ENCODE measurements around the gene SMC5.

DNA sequence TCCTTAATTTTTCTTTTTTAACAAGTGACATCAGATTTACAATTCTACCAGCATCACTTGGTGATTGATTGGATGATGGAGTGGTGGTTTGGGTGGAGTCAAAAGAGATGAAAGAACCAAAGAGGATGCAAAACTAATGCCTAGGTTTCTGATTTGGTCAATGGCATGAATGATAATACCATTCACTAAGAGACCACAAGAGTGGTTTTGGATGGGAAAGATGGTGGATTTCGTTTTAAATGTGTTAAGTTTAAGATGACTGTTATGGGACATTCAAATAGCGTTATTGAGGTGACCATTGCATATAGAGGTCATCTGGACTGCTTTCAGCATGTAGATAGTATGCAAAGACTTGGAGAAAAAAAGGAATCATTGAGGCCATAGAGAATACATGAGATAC is 3.6 kb downstream of the SMC5 start:
- no peak for TF ChIP-seq POLR2A (IDR thresholded peaks at IDR 0.05)
- TF ChIP-seq, protein P1, sequence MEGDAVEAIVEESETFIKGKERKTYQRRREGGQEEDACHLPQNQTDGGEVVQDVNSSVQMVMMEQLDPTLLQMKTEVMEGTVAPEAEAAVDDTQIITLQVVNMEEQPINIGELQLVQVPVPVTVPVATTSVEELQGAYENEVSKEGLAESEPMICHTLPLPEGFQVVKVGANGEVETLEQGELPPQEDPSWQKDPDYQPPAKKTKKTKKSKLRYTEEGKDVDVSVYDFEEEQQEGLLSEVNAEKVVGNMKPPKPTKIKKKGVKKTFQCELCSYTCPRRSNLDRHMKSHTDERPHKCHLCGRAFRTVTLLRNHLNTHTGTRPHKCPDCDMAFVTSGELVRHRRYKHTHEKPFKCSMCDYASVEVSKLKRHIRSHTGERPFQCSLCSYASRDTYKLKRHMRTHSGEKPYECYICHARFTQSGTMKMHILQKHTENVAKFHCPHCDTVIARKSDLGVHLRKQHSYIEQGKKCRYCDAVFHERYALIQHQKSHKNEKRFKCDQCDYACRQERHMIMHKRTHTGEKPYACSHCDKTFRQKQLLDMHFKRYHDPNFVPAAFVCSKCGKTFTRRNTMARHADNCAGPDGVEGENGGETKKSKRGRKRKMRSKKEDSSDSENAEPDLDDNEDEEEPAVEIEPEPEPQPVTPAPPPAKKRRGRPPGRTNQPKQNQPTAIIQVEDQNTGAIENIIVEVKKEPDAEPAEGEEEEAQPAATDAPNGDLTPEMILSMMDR (IDR thresholded peaks at IDR 0.05): no peak

Measured in uterus (tissue), 2 donors.